Naive thymus-derived CD4-positive, alpha-beta T cell (primary cell): ENCODE results near the gene TMEM203. TPM values are rescaled to one million over a fixed set of nuclear protein-coding genes. Genes with fewer than 3 reads are reported as not detected.

Experiments used
- ATAC-seq: fragments of 150-1000 bp; cut with Tn5 transposase; 2 replicates; pipeline ENCODE4 v1.10.0; 2021; ENCODE audit warnings: mild to moderate bottlenecking, moderate library complexity
- CTCF ChIA-PET: fragments of 350-600 bp; sonication (Branson Sonifier 250); formaldehyde crosslinking; loops from one replicate; lab custom pipeline; 2021; ENCODE audit warnings: antibody characterized with exemption; lab: Charles Lee
- POLR2A ChIA-PET: fragments of 350-600 bp; sonication (Branson Sonifier 250); formaldehyde crosslinking; loops from one replicate; lab custom pipeline; 2021; ENCODE audit warnings: antibody characterized with exemption, inconsistent platforms; lab: Charles Lee
- DNase-seq, 9 donors: peaks; one replicate each; pipeline versions ENCODE4 v3.0.0 to v3.0.0-alpha.2; 2020 to 2022; ENCODE audit warnings: mixed read lengths in 1 of 9
- H3K27ac ChIP-seq: one replicate; pipeline ENCODE4 v1.7.0; 2013; ENCODE audit warnings: mild to moderate bottlenecking, low read depth, low read length, moderate library complexity
- H3K27me3 ChIP-seq, 2 donors: one replicate each; pipeline ENCODE4 v1.7.0; 2013; ENCODE audit warnings: low read length in 2 of 2, mild to moderate bottlenecking in 2 of 2, moderate library complexity in 2 of 2; ENCODE audit not compliant: control insufficient read depth in 2 of 2, insufficient read depth in 2 of 2
- H3K36me3 ChIP-seq, 3 experiments: 1 replicate in 2 of 3; 2 replicates in 1 of 3; pipeline ENCODE4 v1.7.0; 2013; ENCODE audit warnings: low read length in 3 of 3, mild to moderate bottlenecking in 3 of 3, moderate library complexity in 1 of 3; ENCODE audit not compliant: insufficient read depth in 3 of 3, control insufficient read depth in 2 of 3
- H3K4me1 ChIP-seq, 2 donors: one replicate each; pipeline ENCODE4 v1.7.0; 2013; ENCODE audit warnings: low read length in 2 of 2, mild to moderate bottlenecking in 2 of 2, moderate library complexity in 1 of 2; ENCODE audit not compliant: control insufficient read depth in 2 of 2, insufficient read depth in 2 of 2
- H3K4me3 ChIP-seq: 2 replicates; pipeline ENCODE4 v1.7.0; 2013; ENCODE audit warnings: mild to moderate bottlenecking, low read length
- H3K9me3 ChIP-seq, 3 experiments: 1 replicate in 2 of 3; 2 replicates in 1 of 3; pipeline ENCODE4 v1.7.0; 2013; ENCODE audit warnings: low read length in 3 of 3; ENCODE audit not compliant: control insufficient read depth in 2 of 3
- H3K27ac Mint-ChIP-seq, 9 donors: one replicate each; pipeline ENCODE4 v1.8.0; 2020 to 2022; ENCODE audit warnings: mixed read lengths in 9 of 9, mild to moderate bottlenecking in 8 of 9, moderate library complexity in 5 of 9, inconsistent platforms in 2 of 9
- H3K27me3 Mint-ChIP-seq, 5 donors: one replicate each; pipeline ENCODE4 v1.8.0; 2021 to 2022; ENCODE audit warnings: mixed read lengths in 5 of 5, mild to moderate bottlenecking in 1 of 5
- H3K36me3 Mint-ChIP-seq, 5 donors: one replicate each; pipeline ENCODE4 v1.8.0; 2020 to 2022; ENCODE audit warnings: mixed read lengths in 5 of 5, mild to moderate bottlenecking in 3 of 5, inconsistent platforms in 1 of 5
- H3K4me1 Mint-ChIP-seq, 7 donors: one replicate each; pipeline ENCODE4 v1.8.0; 2020 to 2022; ENCODE audit warnings: mixed read lengths in 7 of 7, mild to moderate bottlenecking in 3 of 7, inconsistent platforms in 1 of 7
- H3K4me3 Mint-ChIP-seq, 10 donors: one replicate each; pipeline ENCODE4 v1.8.0; 2020 to 2022; ENCODE audit warnings: mild to moderate bottlenecking in 10 of 10, mixed read lengths in 10 of 10, moderate library complexity in 6 of 10, inconsistent platforms in 2 of 10
- H3K9me3 Mint-ChIP-seq, 11 donors: one replicate each; pipeline ENCODE4 v1.8.0; 2020 to 2022; ENCODE audit warnings: mixed read lengths in 11 of 11, mild to moderate bottlenecking in 4 of 11, inconsistent platforms in 1 of 11, moderate library complexity in 1 of 11
- intact Hi-C, 2 donors: fragments of 100-400 bp; cut with micrococcal nuclease; formaldehyde crosslinking; loops; one replicate each; pipeline ENCODE4 v1.15.1; 2023
- polyA plus RNA-seq, 2 donors: library from polyadenylated mRNA; unstranded; fragments of 300-500 nt; fragmentation: Illumina TruSeq; gene quantifications; one replicate each; pipeline ENCODE4 v1.2.3, GENCODE V29; 2021
- total RNA-seq, 6 experiments: library from RNA in 5 of 6; stranded (reverse) in 5 of 6; gene quantifications; 1 replicate in 5 of 6; 2 replicates in 1 of 6; pipeline ENCODE4 v1.2.3 and lab custom pipeline; 2021 to 2026

TMEM203 gene
- total and polyA plus RNA-seq, 7 experiments from 2014 or later: 22.6 to 172 (median 38.1) TPM

- Histone ChIP-seq H3K27me3 (no peaks in the 10 kb centered on the region), H3K27ac (peak overlapping the region; percentile 99), H3K4me1 (peaks cover 30 to 32% of the 10 kb centered on the region in 2 donors), H3K9me3 (no peaks in the 10 kb centered on the region), H3K4me3 (peak overlapping the region; percentile 98), H3K36me3 (peaks cover 0 to 76% (median 11%) of the 10 kb centered on the region in 3 experiments)
- Mint-ChIP-seq H3K27me3 (no peaks in the 10 kb centered on the region), H3K4me3 (peak overlapping the region; percentile 90 to 96 (median 92)), H3K36me3 (peaks cover 0 to 7% (median 6%) of the 10 kb centered on the region in 5 donors), H3K4me1 (peaks cover 14 to 61% (median 32%) of the 10 kb centered on the region in 7 donors), H3K9me3 (peaks cover 0 to 2% (median 0%) of the 10 kb centered on the region in 11 donors), H3K27ac (peak overlapping the region; percentile 85 to 94 (median 93))
- ATAC-seq (no peak), DNase-seq (no peak)
- intact Hi-C loops: no loop called here
- ChIA-PET CTCF (interaction anchor here (0.6 to 1.6 kb wide), 2 partner anchors 39 to 141 kb away, joined by 3 to 4 read pairs; partner anchors contain the start of genes NPDC1 and RNF224), POLR2A (interaction anchor here (0.9 to 10.4 kb wide), 12 partner anchors 8 to 101 kb away, joined by 3 to 136 read pairs (median 6); partner anchors contain the start of genes CYSRT1, MAN1B1, NDOR1 and NELFB)
These were observed 18.1 kb downstream of the TMEM203 start for GRCh38 chr9:137187386-137187785.

GRCh38 chr9:137186385-137186784 is 19.1 kb downstream of the TMEM203 start:
- peak overlapping the region in 4 of 9 donors; percentile 32 to 62 (median 48) for H3K27ac Mint-ChIP-seq
- peaks cover 14 to 61% (median 32%) of the 10 kb centered on the region in 7 donors for H3K4me1 Mint-ChIP-seq
- peaks cover 0 to 2% (median 0%) of the 10 kb centered on the region in 11 donors for H3K9me3 Mint-ChIP-seq
- DNase-seq (no peak), ATAC-seq (no peak)
- no peak overlapping the region for H3K4me3 ChIP-seq
- no peaks in the 10 kb centered on the region for H3K27me3 ChIP-seq
- ChIA-PET CTCF (interaction anchor here (1.6 kb wide), 1 partner anchor 40 kb away, joined by 3 read pairs; the partner anchor contains the start of gene RNF224), POLR2A (interaction anchor here (1.0 to 10.4 kb wide), 4 partner anchors 18 to 57 kb away, joined by 3 to 136 read pairs (median 14); partner anchors contain the start of genes NDOR1, TMEM203, TPRN and TUBB4B)
- intact Hi-C loops: no loop called here
- peaks cover 0 to 85% (median 11%) of the 10 kb centered on the region in 3 experiments for H3K36me3 ChIP-seq
- H3K4me3 Mint-ChIP-seq: peak overlapping the region; percentile 57 to 96 (median 92)
- H3K27me3 Mint-ChIP-seq: no peaks in the 10 kb centered on the region
- no peaks in the 10 kb centered on the region for H3K9me3 ChIP-seq
- peaks cover 30 to 32% of the 10 kb centered on the region in 2 donors for H3K4me1 ChIP-seq
- peaks cover 0 to 12% (median 6%) of the 10 kb centered on the region in 5 donors for H3K36me3 Mint-ChIP-seq
- H3K27ac ChIP-seq: no peak overlapping the region

GRCh38 chr9:137185921-137186320 is 19.5 kb downstream of the TMEM203 start:
- DNase-seq (no peak), ATAC-seq (no peak)
- Histone ChIP-seq H3K27ac (no peak overlapping the region), H3K9me3 (no peaks in the 10 kb centered on the region), H3K36me3 (peaks cover 0 to 85% (median 11%) of the 10 kb centered on the region in 3 experiments), H3K27me3 (no peaks in the 10 kb centered on the region), H3K4me3 (no peak overlapping the region), H3K4me1 (peaks cover 30 to 32% of the 10 kb centered on the region in 2 donors)
- Mint-ChIP-seq H3K4me3 (peak overlapping the region in 3 of 10 donors; percentile 38 to 92 (median 48)), H3K9me3 (peaks cover 0 to 2% (median 0%) of the 10 kb centered on the region in 11 donors), H3K27me3 (no peaks in the 10 kb centered on the region), H3K27ac (peak overlapping the region in 1 of 9 donors; percentile 39), H3K4me1 (peaks cover 14 to 59% (median 32%) of the 10 kb centered on the region in 7 donors), H3K36me3 (peaks cover 0 to 12% (median 6%) of the 10 kb centered on the region in 5 donors)
- ChIA-PET POLR2A (interaction anchor here (10.4 kb wide), 1 partner anchor 19 kb away, joined by 136 read pairs; the partner anchor contains the start of genes NDOR1, TMEM203 and TPRN), CTCF (interaction anchor here (1.6 kb wide), 1 partner anchor 41 kb away, joined by 3 read pairs; the partner anchor contains the start of gene RNF224)
- intact Hi-C loops: no loop called here

- intact Hi-C loops: no loop called here
- CTCF ChIA-PET: no interaction called here
- no peak overlapping the region for H3K27ac Mint-ChIP-seq
- peaks cover 0 to 2% (median 0%) of the 10 kb centered on the region in 11 donors for H3K9me3 Mint-ChIP-seq
- peaks cover 0 to 12% (median 4%) of the 10 kb centered on the region in 5 donors for H3K36me3 Mint-ChIP-seq
- H3K4me1 ChIP-seq: peaks cover 27 to 32% of the 10 kb centered on the region in 2 donors
- no peak for DNase-seq
- peak overlapping the region in 2 of 10 donors; percentile 29 to 68 for H3K4me3 Mint-ChIP-seq
- no peaks in the 10 kb centered on the region for H3K27me3 Mint-ChIP-seq
- H3K27me3 ChIP-seq: no peaks in the 10 kb centered on the region
- H3K9me3 ChIP-seq: no peaks in the 10 kb centered on the region
- ATAC-seq: no peak
- H3K4me1 Mint-ChIP-seq: peaks cover 14 to 53% (median 28%) of the 10 kb centered on the region in 7 donors
- POLR2A ChIA-PET: interaction anchor here (1.0 to 10.4 kb wide), 2 partner anchors 8 to 19 kb away, joined by 3 to 136 read pairs; partner anchors contain the start of genes NDOR1, TMEM203 and TPRN
- H3K4me3 ChIP-seq: no peak overlapping the region
- peaks cover 0 to 85% (median 11%) of the 10 kb centered on the region in 3 experiments for H3K36me3 ChIP-seq
- no peak overlapping the region for H3K27ac ChIP-seq
These were observed 20.4 kb downstream of the TMEM203 start for GRCh38 chr9:137184881-137185660.

GRCh38 chr9:137183980-137184595 is 21.4 kb downstream of the TMEM203 start:
- POLR2A ChIA-PET: interaction anchor here (1.0 kb wide), 1 partner anchor 7 kb away, joined by 3 read pairs; no protein-coding TSS in a partner anchor
- no peaks in the 10 kb centered on the region for H3K9me3 ChIP-seq
- Mint-ChIP-seq H3K27ac (peak overlapping the region in 2 of 9 donors; percentile 5 to 8), H3K4me3 (peak overlapping the region in 5 of 10 donors; percentile 12 to 68 (median 34)), H3K4me1 (peaks cover 14 to 43% (median 22%) of the 10 kb centered on the region in 7 donors), H3K27me3 (no peaks in the 10 kb centered on the region), H3K36me3 (peaks cover 0 to 12% (median 4%) of the 10 kb centered on the region in 5 donors), H3K9me3 (peaks cover 0 to 2% (median 0%) of the 10 kb centered on the region in 11 donors)
- intact Hi-C loops: no loop called here
- no peaks in the 10 kb centered on the region for H3K27me3 ChIP-seq
- peaks cover 17 to 23% of the 10 kb centered on the region in 2 donors for H3K4me1 ChIP-seq
- ATAC-seq (no peak), DNase-seq (no peak)
- no peak overlapping the region for H3K4me3 ChIP-seq
- peaks cover 0 to 89% (median 14%) of the 10 kb centered on the region in 3 experiments for H3K36me3 ChIP-seq
- no peak overlapping the region for H3K27ac ChIP-seq
- CTCF ChIA-PET: no interaction called here

- no peak for ATAC-seq
- ChIA-PET POLR2A (no interaction called here), CTCF (no interaction called here)
- Histone ChIP-seq H3K9me3 (no peaks in the 10 kb centered on the region), H3K27ac (no peak overlapping the region), H3K27me3 (no peaks in the 10 kb centered on the region), H3K4me3 (no peak overlapping the region), H3K36me3 (peaks cover 0 to 93% (median 14%) of the 10 kb centered on the region in 3 experiments), H3K4me1 (peaks cover 16 to 19% of the 10 kb centered on the region in 2 donors)
- no peaks in the 10 kb centered on the region for H3K9me3 Mint-ChIP-seq
- no peaks in the 10 kb centered on the region for H3K27me3 Mint-ChIP-seq
- intact Hi-C loops: no loop called here
- no peak overlapping the region for H3K27ac Mint-ChIP-seq
- peak overlapping the region in 1 of 10 donors; percentile 9 for H3K4me3 Mint-ChIP-seq
- H3K36me3 Mint-ChIP-seq: peaks cover 0 to 12% (median 4%) of the 10 kb centered on the region in 5 donors
- peaks cover 14 to 35% (median 19%) of the 10 kb centered on the region in 7 donors for H3K4me1 Mint-ChIP-seq
- DNase-seq: no peak
These were observed 22.6 kb downstream of the TMEM203 start for GRCh38 chr9:137182836-137183235.
